ENCODE results near the gene FHIT. TPM values are rescaled to one million over a fixed set of nuclear protein-coding genes. Genes with fewer than 3 reads are reported as not detected.

Gene FHIT
- total and polyA plus RNA-seq, 2 experiments from 2014 or later = 0.22 to 0.90 TPM

DNA sequence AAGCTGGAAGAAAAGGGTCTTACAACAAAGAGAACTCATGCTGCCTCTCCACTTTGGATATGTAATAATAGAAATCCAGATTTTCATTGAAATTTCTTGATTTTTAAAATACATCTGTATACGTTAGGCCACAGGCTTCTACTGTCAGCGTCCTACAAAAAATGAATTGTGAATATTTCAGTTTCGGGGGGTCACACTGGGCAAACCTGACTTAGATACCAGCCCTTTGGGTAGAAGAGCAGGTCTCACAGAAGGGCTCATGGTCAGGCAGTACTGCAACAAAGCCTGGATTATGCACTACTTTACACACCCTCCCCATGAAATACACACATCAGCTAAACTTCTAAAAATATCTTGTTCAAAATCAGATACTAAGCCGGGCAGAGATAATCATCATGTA is 294.5 kb downstream of the FHIT start:
- H4K20me1 ChIP-seq (ENCODE audit: insufficient read depth) = no peaks in the 10 kb centered on the region
- peaks cover 17% of the 10 kb centered on the region for H3K4me1 ChIP-seq (ENCODE audit: insufficient read depth)
- no peaks in the 10 kb centered on the region for H3K27me3 ChIP-seq (replicated peaks; ENCODE audit: insufficient read depth)
- no peaks in the 10 kb centered on the region for H3K79me2 ChIP-seq (ENCODE audit: insufficient read depth)
- H3K9ac ChIP-seq = no peak overlapping the region
- H3K36me3 ChIP-seq (ENCODE audit: low read depth) = no peaks in the 10 kb centered on the region
- WGBS, 2 experiments (ENCODE audit: low coverage in 1 of 2, low lambda C conversion rate in 2 of 2, missing lambda C conversion rate in 2 of 2) = 66 to 76% methylated on average over 4 of the region's 4 CpGs
- in situ Hi-C loops (cut with MboI) = loop anchor here (25.0 kb wide), 1 partner anchor 1369 kb away; no protein-coding TSS in a partner anchor
- peaks cover 20% of the 10 kb centered on the region for H3F3A ChIP-seq (ENCODE audit: insufficient read depth)
- H2AFZ ChIP-seq = no peak overlapping the region
- H3K27ac ChIP-seq = no peak overlapping the region
- no peaks in the 10 kb centered on the region for H3K9me3 ChIP-seq (ENCODE audit: low read depth)
- H3K9me2 ChIP-seq (ENCODE audit: insufficient read depth) = no peaks in the 10 kb centered on the region
- TF ChIP-seq EZH2 (IDR thresholded peaks at IDR 0.05; ENCODE audit: insufficient read depth, poor library complexity, severe bottlenecking) (no peak), EZH2phosphoT487 (IDR thresholded peaks at IDR 0.05; ENCODE audit: insufficient read depth, low read depth) (no peak)
- H3K4me3 ChIP-seq = no peak overlapping the region
- no peak for DNase-seq
- H3K4me2 ChIP-seq (ENCODE audit: unreplicated experiment) = no peak overlapping the region

DNA sequence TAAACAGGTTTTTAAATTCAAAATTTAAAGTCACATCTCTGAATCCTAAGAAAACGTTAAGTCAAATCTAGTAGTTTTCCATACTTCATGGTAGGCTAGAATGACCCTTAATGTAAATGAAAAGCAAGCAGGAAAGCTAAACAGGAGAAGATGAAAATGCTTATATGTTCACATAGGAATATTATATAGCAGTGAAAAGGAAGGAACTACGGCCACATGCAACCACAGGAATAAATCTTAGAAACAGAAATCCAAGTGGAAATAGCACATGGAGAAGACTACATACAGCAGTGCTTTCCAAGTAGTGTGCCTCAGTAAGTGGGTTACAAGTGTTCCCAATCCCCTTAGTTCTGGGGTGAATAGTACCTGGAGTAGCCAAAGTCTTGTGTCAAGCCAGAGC is 296.2 kb downstream of the FHIT start:
- no peak for TF ChIP-seq EZH2 (IDR thresholded peaks at IDR 0.05; ENCODE audit: insufficient read depth, poor library complexity, severe bottlenecking)
- Histone ChIP-seq H3K4me1 (ENCODE audit: insufficient read depth) (peaks cover 17% of the 10 kb centered on the region), H3K4me2 (ENCODE audit: unreplicated experiment) (no peak overlapping the region), H3F3A (ENCODE audit: insufficient read depth) (peaks cover 20% of the 10 kb centered on the region), H3K9ac (no peak overlapping the region), H3K9me3 (ENCODE audit: low read depth) (no peaks in the 10 kb centered on the region), H3K4me3 (no peak overlapping the region), H3K27me3 (replicated peaks; ENCODE audit: insufficient read depth) (no peaks in the 10 kb centered on the region), H3K9me2 (ENCODE audit: insufficient read depth) (no peaks in the 10 kb centered on the region), H2AFZ (no peak overlapping the region), H3K27ac (no peak overlapping the region), H3K79me2 (ENCODE audit: insufficient read depth) (no peaks in the 10 kb centered on the region), H3K36me3 (ENCODE audit: low read depth) (no peaks in the 10 kb centered on the region), H4K20me1 (ENCODE audit: insufficient read depth) (no peaks in the 10 kb centered on the region)
- 92 to 96% methylated on average over 2 of the region's 2 CpGs for WGBS, 2 experiments (ENCODE audit: low coverage in 1 of 2, low lambda C conversion rate in 2 of 2, missing lambda C conversion rate in 2 of 2)
- no peak for DNase-seq
- in situ Hi-C loops (cut with MboI) = loop anchor here (25.0 kb wide), 1 partner anchor 1368 kb away; no protein-coding TSS in a partner anchor

DNA sequence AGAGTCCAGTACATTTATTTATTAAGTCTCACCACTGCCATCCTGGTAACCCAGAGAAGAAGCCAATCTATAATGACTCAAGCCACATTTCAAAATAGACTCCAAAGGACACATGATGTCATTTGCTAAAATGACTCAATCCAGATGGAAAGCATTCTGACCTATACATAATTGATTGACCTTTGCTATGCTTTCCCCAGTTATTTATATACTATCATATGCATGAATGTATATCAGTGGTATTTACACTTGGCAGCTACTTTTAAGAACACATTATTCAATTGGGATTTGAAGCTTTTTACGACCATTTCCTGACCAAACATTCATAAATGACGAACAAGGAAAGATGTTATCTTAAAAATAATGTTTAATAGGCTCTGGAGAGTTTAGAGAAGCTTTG is 297.2 kb downstream of the FHIT start:
- Histone ChIP-seq H3K27me3 (replicated peaks; ENCODE audit: insufficient read depth) (no peaks in the 10 kb centered on the region), H3K9ac (no peak overlapping the region), H3K4me2 (ENCODE audit: unreplicated experiment) (peak overlapping the region; percentile 7), H3F3A (ENCODE audit: insufficient read depth) (peaks cover 20% of the 10 kb centered on the region), H4K20me1 (ENCODE audit: insufficient read depth) (no peaks in the 10 kb centered on the region), H3K9me3 (ENCODE audit: low read depth) (no peaks in the 10 kb centered on the region), H3K79me2 (ENCODE audit: insufficient read depth) (no peaks in the 10 kb centered on the region), H3K4me3 (no peak overlapping the region), H2AFZ (no peak overlapping the region), H3K36me3 (ENCODE audit: low read depth) (no peaks in the 10 kb centered on the region), H3K9me2 (ENCODE audit: insufficient read depth) (no peaks in the 10 kb centered on the region), H3K27ac (peak overlapping the region; percentile 36; the same call in 1 of the 2 replicates), H3K4me1 (ENCODE audit: insufficient read depth) (peaks cover 17% of the 10 kb centered on the region)
- in situ Hi-C loops (cut with MboI) = loop anchor here (25.0 kb wide), 1 partner anchor 1367 kb away; no protein-coding TSS in a partner anchor
- TF ChIP-seq EZH2phosphoT487 (IDR thresholded peaks at IDR 0.05; ENCODE audit: insufficient read depth, low read depth) (0 out of 2 replicates have a peak, but pooled peaks have one; percentile 69), EZH2 (IDR thresholded peaks at IDR 0.05; ENCODE audit: insufficient read depth, poor library complexity, severe bottlenecking) (no peak)
- 1 to 2% methylated on average over 2 of the region's 2 CpGs for WGBS, 2 experiments (ENCODE audit: low coverage in 1 of 2, low lambda C conversion rate in 2 of 2, missing lambda C conversion rate in 2 of 2)
- peak; percentile 80 for DNase-seq

DNA sequence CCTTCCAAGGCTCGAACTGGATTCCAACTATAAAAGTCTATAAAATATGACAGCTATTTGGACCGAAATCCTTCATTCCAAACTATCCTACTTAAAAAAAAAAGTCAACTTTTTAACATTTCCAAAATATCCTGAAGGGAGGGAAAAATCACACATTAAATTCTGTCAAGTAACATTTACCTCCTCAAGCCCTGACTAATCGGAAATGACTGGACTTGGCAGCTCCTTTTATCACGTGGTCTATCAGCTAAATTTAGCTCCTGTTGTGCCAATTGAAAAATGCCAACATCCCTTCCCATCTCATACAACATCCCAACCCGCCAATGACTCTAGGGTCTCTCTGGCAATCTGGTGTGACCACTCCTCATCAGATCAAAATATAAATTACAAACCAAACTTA is 297.9 kb downstream of the FHIT start:
- peak overlapping the region; percentile 7 for H3K4me2 ChIP-seq (ENCODE audit: unreplicated experiment)
- H3F3A ChIP-seq (ENCODE audit: insufficient read depth) = peaks cover 20% of the 10 kb centered on the region
- H3K27ac ChIP-seq = peak overlapping the region; percentile 36; the same call in 1 of the 2 replicates
- H2AFZ ChIP-seq = no peak overlapping the region
- in situ Hi-C loops (cut with MboI) = loop anchor here (25.0 kb wide), 1 partner anchor 1366 kb away; no protein-coding TSS in a partner anchor
- H3K9ac ChIP-seq = no peak overlapping the region
- WGBS, 2 experiments (ENCODE audit: low coverage in 1 of 2, low lambda C conversion rate in 2 of 2, missing lambda C conversion rate in 2 of 2) = 53 to 58% methylated on average over 5 of the region's 5 CpGs
- H3K4me1 ChIP-seq (ENCODE audit: insufficient read depth) = peaks cover 17% of the 10 kb centered on the region
- no peaks in the 10 kb centered on the region for H3K79me2 ChIP-seq (ENCODE audit: insufficient read depth)
- H3K27me3 ChIP-seq (replicated peaks; ENCODE audit: insufficient read depth) = no peaks in the 10 kb centered on the region
- no peaks in the 10 kb centered on the region for H3K9me2 ChIP-seq (ENCODE audit: insufficient read depth)
- H3K9me3 ChIP-seq (ENCODE audit: low read depth) = no peaks in the 10 kb centered on the region
- TF ChIP-seq EZH2phosphoT487 (IDR thresholded peaks at IDR 0.05; ENCODE audit: insufficient read depth, low read depth) = no peak
- TF ChIP-seq EZH2 (IDR thresholded peaks at IDR 0.05; ENCODE audit: insufficient read depth, poor library complexity, severe bottlenecking) = no peak
- H4K20me1 ChIP-seq (ENCODE audit: insufficient read depth) = no peaks in the 10 kb centered on the region
- peak; percentile 63 for DNase-seq
- no peaks in the 10 kb centered on the region for H3K36me3 ChIP-seq (ENCODE audit: low read depth)
- H3K4me3 ChIP-seq = no peak overlapping the region

Data from GM23248 (cell line).